ENCODE data around the gene EPM2A. TPM values are rescaled to one million over a fixed set of nuclear protein-coding genes. Genes with fewer than 3 reads are reported as not detected.
A peak's percentile ranks its signal among the peaks of the same experiment; 100 is the strongest.

EPM2A gene
- total and polyA plus RNA-seq, 2 donors (not counting 3 experiments of a cell fraction or from before 2014, with no cell fraction given): 3.1 to 4.8 TPM

- ChIA-PET CTCF (no interaction called here), POLR2A (no interaction called here)
- Histone ChIP-seq H3K4me1 (ENCODE audit: control insufficient read depth, extremely low read depth, insufficient read depth, low read length) (no peaks in the 10 kb centered on the region), H2AFZ (ENCODE audit: low read depth, low read length) (no peak overlapping the region), H3K79me2 (ENCODE audit: control insufficient read depth, insufficient read depth, low read length) (no peaks in the 10 kb centered on the region), H3K27ac (ENCODE audit: insufficient read depth, low read depth, low read length) (no peak overlapping the region), H3K27me3 (ENCODE audit: control insufficient read depth in 2 of 2, insufficient read depth in 2 of 2, low read length in 2 of 2) (no peaks in the 10 kb centered on the region), H3K9me1 (replicated peaks; ENCODE audit: control insufficient read depth, extremely low read depth, insufficient read depth, low read length) (no peaks in the 10 kb centered on the region), H4K20me1 (replicated peaks; ENCODE audit: control insufficient read depth, extremely low read depth, insufficient read depth, low read length) (no peaks in the 10 kb centered on the region), H3K9ac (replicated peaks; ENCODE audit: extremely low read depth, insufficient read depth, low read length) (no peak overlapping the region), H3K4me2 (ENCODE audit: insufficient read depth, low read length) (no peak overlapping the region), H3K36me3 (ENCODE audit: control insufficient read depth in 2 of 2, extremely low read depth in 1 of 2, insufficient read depth in 2 of 2, low read length in 2 of 2) (no peaks in the 10 kb centered on the region), H3K4me3 (replicated peaks in 1 of 3; ENCODE audit: insufficient read depth in 1 of 3, low read depth in 1 of 3, low read length in 3 of 3) (no peak overlapping the region), H3K9me3 (replicated peaks; ENCODE audit: control insufficient read depth, insufficient read depth, low read length) (no peaks in the 10 kb centered on the region)
- no peak for TF ChIP-seq FOS (IDR thresholded peaks at IDR 0.05; ENCODE audit: borderline replicate concordance, insufficient read depth, low read length)
- TF ChIP-seq, protein P1, sequence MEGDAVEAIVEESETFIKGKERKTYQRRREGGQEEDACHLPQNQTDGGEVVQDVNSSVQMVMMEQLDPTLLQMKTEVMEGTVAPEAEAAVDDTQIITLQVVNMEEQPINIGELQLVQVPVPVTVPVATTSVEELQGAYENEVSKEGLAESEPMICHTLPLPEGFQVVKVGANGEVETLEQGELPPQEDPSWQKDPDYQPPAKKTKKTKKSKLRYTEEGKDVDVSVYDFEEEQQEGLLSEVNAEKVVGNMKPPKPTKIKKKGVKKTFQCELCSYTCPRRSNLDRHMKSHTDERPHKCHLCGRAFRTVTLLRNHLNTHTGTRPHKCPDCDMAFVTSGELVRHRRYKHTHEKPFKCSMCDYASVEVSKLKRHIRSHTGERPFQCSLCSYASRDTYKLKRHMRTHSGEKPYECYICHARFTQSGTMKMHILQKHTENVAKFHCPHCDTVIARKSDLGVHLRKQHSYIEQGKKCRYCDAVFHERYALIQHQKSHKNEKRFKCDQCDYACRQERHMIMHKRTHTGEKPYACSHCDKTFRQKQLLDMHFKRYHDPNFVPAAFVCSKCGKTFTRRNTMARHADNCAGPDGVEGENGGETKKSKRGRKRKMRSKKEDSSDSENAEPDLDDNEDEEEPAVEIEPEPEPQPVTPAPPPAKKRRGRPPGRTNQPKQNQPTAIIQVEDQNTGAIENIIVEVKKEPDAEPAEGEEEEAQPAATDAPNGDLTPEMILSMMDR (IDR thresholded peaks at IDR 0.05; ENCODE audit: extremely low read depth in 1 of 2, insufficient read depth in 1 of 2, low read depth in 1 of 2, low read length in 2 of 2): no peak
- TF ChIP-seq EZH2 (IDR thresholded peaks at IDR 0.05; ENCODE audit: borderline replicate concordance, low read depth, low read length, severe bottlenecking): no peak
- TF ChIP-seq GATA2 (IDR thresholded peaks at IDR 0.05; ENCODE audit: insufficient read depth, insufficient read length, low read depth, low read length): no peak
- no peak for TF ChIP-seq MYC (IDR thresholded peaks at IDR 0.05; ENCODE audit: low read depth, low read length)
- no peak for TF ChIP-seq POLR2AphosphoS5 (IDR thresholded peaks at IDR 0.05; ENCODE audit: insufficient read depth, low read depth, low read length)
- DNase-seq (ENCODE audit: low read depth, low spot score) (no peak), FAIRE-seq (no peak)
- no TSS peak for BruUV-seq (replicated peaks)
- intact Hi-C loops (cut with micrococcal nuclease) (no loop called here), dilution Hi-C loops (cut with MboI; ENCODE audit: extremely low pct_ligation_motif_present, low sequenced_read_pairs) (no loop called here)
These were observed 87.7 kb downstream of the EPM2A start for GRCh38 chr6:145647602-145648001.

- Histone ChIP-seq H3K4me2 (ENCODE audit: insufficient read depth, low read length) (no peak overlapping the region), H3K9me3 (replicated peaks; ENCODE audit: control insufficient read depth, insufficient read depth, low read length) (no peaks in the 10 kb centered on the region), H3K27ac (ENCODE audit: insufficient read depth, low read depth, low read length) (no peak overlapping the region), H2AFZ (ENCODE audit: low read depth, low read length) (no peak overlapping the region), H3K27me3 (ENCODE audit: control insufficient read depth in 2 of 2, insufficient read depth in 2 of 2, low read length in 2 of 2) (no peaks in the 10 kb centered on the region), H3K4me3 (replicated peaks in 1 of 3; ENCODE audit: insufficient read depth in 1 of 3, low read depth in 1 of 3, low read length in 3 of 3) (no peak overlapping the region), H3K4me1 (ENCODE audit: control insufficient read depth, extremely low read depth, insufficient read depth, low read length) (no peaks in the 10 kb centered on the region), H3K9ac (replicated peaks; ENCODE audit: extremely low read depth, insufficient read depth, low read length) (no peak overlapping the region), H3K36me3 (ENCODE audit: control insufficient read depth in 2 of 2, extremely low read depth in 1 of 2, insufficient read depth in 2 of 2, low read length in 2 of 2) (no peaks in the 10 kb centered on the region), H3K79me2 (ENCODE audit: control insufficient read depth, insufficient read depth, low read length) (no peaks in the 10 kb centered on the region), H4K20me1 (replicated peaks; ENCODE audit: control insufficient read depth, extremely low read depth, insufficient read depth, low read length) (no peaks in the 10 kb centered on the region), H3K9me1 (replicated peaks; ENCODE audit: control insufficient read depth, extremely low read depth, insufficient read depth, low read length) (no peaks in the 10 kb centered on the region)
- dilution Hi-C loops (cut with MboI; ENCODE audit: extremely low pct_ligation_motif_present, low sequenced_read_pairs): no loop called here
- intact Hi-C loops (cut with micrococcal nuclease): no loop called here
- FAIRE-seq (no peak), DNase-seq (ENCODE audit: low read depth, low spot score) (no peak)
- TF ChIP-seq FOS (IDR thresholded peaks at IDR 0.05; ENCODE audit: borderline replicate concordance, insufficient read depth, low read length) (peak; percentile 20), POLR2A (IDR thresholded peaks at IDR 0.05; ENCODE audit: low read depth, low read length) (no peak)
- CTCF ChIA-PET: interaction anchor here (0.8 to 2.5 kb wide), 4 partner anchors 10 to 60 kb away, joined by 3 to 23 read pairs (median 4); no protein-coding TSS in a partner anchor
- POLR2A ChIA-PET: no interaction called here
- no TSS peak for BruUV-seq (replicated peaks)
These were observed 91.6 kb downstream of the EPM2A start for GRCh38 chr6:145643760-145644159.
